Measurements from ENCODE around the gene IL4I1. TPM values are rescaled to one million over a fixed set of nuclear protein-coding genes. Genes with fewer than 3 reads are reported as not detected.

The IL4I1 gene
- total RNA-seq, 1 donor from 2014 or later = 0.81 TPM

DNA sequence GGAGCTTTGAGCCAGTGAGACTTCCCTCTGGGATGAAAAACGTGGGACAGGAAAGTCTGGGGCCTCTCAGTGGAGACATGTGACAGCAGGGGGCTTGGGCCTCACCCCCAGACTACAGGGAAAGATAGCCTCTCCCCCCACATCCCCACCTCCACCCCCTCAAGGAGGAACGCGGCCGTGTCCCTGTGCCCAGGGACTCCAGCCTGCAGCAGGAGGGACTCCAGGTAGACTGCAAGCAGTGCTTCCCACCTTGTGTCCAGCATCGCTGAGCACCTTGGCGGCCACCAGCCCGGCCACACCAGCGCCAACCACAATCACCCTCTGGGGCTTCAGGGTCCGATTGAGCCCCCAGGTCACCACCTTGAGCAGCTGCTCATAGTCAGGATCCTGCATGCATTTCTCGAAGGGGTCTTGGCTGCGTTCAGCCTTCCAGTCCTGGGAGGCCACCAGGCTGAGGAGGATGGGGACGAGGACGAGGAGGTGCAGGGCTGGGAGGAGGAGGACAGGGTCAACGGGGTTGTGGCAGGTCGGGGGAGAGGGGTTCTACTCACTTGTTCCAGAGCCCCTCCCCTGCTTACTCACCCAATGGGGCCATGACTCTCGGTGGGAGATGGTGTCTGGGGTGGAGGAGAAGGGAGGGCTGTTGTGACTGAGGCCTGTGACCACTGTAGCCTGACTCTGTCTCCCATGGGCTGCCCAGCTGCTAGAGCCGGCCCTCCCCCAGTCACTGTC lies 955 bp downstream of the IL4I1 start:
- no peak for DNase-seq (ENCODE audit: low spot score)

DNA sequence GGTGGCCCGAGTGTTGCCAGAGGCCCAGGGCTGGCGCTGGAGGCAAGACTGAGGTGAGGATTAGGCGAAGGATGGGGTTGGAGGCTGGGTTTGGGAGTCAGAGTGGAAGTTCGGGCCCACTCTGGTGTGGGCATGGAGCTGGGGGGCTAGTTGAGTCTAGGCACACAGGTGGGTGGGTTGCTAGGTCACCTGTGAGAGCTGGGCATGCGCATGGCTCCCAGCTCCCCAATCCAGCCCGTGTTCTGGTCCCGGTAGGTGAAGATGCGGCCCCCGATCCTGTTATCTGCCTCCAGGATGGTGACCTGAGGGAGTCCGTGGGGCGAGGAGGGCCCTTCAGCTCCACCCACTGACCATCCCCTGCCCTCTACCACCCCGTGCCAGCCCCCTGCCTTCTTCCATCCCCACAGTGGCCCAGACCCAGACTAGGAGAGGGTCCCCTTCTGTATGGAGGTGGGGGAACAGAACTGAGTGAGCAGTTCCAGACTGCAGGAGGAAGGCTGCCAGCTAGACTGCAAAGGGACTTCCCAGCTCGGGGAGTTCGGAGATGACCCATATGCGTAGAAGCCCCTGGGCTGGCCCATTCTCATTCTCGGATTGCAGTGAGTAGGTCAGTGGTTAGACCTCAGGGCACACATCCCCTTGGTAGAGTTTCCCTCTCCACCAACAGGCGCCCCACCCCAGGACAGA lies 1.7 kb downstream of the IL4I1 start:
- no peak for DNase-seq (ENCODE audit: low spot score)

DNA sequence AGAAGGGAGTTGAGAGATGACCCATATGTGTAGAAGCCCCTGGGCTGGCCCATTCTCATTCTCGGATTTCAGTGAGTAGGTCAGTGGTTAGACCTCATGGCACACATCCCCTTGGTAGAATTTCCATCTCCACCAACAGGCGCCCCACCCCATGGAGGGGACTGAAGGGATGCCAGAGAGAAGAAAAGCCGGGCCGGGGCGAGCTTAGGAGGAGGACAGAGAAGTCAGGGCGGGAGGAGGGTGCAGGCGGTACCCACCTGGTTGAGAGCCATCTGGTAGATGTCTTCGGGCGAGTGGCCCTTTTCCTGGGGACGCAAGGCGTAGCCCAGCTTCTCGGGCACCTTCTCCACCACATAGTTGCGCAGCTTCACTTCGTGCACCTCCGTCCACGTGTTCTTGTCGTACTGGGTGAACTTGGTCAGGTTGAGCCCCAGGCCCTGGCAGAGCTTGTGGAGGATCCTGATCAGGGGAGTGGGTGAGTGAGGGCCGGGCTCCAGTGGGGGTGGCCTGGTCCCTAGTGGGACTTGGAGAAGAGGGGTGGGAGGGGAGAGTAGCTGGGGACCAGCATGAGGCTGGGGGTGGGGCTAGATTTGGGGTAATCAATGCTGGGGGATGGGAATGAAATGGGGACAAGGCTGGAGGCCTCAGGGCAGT lies 2.5 kb downstream of the IL4I1 start:
- DNase-seq (ENCODE audit: low spot score) = no peak

DNA sequence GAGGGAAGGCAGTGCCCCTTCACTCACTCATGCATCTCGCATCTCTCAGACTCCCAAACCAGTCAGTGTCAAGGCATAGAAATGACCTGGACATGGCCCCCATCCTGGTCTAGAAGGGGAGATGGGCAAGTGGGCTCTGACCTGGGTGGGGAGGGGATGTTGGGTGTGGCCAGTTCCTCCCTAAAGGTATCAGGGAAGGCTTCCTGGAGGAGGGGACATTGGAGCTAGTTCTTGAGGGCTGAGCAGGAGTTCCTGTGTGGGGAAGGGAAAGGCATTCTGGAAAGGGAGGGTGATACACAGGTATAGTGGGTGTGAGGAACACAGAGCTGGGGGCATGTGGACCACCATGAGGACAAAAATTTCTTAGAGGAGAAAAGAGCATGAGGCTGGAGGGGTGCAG lies 4.0 kb downstream of the IL4I1 start:
- DNase-seq (ENCODE audit: low spot score) = no peak

DNA sequence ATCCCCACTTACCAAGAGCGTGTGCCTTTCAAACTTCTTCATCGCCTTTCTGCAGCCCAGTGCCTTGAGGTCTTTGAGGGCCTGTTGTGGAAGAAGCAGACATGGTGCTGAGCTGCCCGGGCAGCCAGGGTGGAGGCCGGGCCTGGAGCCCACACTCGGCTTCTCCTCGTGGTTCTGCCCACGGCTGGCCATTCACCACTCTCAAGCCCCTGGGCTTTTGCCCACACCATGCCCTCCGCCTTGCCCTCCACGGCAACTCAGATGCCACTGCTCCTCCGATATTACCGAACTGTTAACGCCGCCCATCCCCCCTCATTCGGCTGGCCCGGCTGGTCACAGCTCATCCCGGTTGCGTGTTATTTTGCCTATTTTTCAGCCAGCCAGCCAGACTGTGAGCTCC lies 5.3 kb downstream of the IL4I1 start:
- DNase-seq (ENCODE audit: low spot score) = no peak

DNA sequence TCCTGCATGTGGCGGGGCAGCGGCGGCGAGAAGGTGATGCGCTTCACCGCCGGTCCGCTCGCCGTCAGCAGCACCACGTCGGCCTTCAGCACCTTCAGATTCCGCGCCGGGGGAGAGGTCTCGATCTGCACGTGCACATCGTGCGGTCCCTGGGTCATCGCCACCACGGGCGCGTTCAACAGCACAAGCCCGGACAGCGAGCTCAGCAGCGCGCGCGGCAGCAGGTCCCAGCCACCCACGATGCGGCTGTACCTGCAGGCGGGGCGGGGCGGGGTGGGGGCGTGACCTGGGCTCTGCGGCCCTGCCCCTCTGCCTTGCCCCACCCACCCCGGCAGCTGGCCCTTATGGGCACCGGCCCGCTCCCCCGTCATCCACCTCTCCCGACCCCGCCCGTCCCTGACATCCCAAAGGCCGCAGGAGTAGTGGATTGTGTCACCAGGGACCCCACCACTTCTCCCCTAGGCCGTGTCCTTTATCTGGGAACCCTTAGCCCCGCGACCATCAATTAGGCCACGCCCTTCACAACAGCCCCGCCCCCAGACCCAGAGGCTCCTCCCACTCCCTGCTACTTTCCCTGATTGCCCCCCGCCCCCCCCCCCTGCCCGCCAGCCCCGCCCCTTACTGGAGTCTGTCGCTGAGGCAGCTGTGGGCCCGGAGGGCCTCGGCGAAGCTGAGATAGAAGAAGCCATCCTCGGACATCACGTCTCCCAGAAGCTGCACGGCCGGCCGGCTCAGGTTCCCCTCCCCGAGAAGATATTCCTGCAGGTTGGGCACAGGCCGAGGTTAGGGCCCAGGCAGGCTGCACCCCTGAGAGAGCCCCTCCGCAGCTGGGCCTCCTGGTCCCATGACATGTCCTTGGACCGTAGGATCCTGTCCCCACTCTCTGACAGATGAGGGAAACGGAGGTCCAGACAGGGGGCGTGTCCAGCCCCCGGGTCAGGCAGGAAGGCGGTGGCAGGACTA lies 6.1 kb downstream of the IL4I1 start:
- no peak for DNase-seq (ENCODE audit: low spot score)

DNA sequence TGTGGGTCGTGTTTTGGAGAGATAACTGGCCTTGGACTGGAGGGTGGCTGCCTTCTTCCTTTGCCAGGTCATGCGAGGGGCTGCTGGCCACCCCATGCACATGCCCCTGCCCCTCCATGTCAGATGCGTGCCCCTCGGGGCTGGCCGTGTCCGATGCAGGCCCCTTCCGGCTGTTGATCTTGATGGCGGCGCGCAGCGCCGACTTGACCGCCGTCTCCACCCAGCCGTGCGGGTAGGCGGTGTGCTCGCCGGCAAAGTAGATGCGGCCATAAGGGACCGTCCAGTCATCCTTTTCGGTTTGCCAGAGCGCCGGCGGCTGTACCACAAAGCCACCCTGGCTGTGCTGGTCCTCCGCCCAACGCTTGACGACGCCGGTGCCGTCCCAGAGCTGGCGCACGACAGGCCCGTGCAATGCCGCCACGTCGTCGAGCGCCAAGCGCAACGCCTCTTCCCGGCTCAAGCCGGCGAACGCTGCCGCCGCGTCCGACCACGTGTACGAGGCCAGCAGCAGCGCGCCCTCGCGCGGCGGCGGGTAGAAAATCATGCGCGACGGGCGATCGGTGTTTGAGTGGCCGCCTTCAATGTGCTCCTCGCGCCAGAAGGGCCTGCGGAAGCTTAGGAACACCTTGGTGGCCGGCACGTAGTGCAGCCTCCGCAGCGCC lies 6.9 kb downstream of the IL4I1 start:
- DNase-seq (ENCODE audit: low spot score) = peak; percentile 75

DNA sequence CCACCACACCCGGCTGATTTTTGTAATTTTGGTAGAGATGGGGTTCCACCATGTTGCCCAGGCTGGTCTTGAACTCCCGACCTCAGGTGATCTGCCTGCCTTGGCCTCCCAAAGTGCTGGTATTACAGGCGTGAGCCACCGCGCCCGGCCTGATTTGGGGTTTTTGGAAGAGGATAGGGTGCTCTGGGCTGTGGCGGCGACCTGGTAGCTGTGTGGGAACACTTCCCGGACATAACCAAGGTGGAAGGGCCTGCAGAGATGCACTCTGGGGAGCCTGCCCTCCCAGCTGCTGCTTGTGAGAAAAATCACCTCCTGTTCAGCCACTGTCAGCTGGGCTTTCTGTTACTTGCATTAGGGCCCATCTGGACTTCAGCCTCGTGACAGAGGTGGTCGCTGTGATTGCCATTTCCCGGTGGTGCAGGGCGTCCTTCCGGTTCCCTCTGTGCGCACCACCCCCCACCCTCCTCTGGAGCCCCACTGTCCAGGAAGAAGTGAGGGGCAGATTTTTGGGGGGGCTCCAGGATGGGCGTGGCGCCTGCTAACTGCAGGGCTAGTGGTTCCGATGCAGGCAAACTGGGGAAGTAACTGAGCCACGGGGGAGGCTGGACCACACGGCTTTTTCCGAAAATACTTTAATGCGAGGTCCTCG lies 7.5 kb downstream of the IL4I1 start:
- no peak for DNase-seq (ENCODE audit: low spot score)

DNA sequence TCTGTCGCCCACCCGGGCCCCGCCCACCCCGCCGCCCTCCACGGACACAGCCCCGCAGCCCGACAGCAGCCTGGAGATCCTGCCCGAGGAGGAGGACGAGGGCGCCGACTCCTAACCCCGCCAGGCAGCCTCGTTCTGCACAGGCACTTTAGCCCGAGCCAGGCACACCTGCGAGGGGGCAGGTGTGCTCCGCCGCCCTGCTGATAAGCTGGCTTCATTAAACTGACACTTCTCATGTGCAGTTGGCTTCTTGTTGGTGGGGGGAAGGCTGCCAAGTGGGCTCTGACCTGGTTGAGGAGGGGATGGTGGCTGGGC lies 8.2 kb downstream of the IL4I1 start:
- no peak for DNase-seq (ENCODE audit: low spot score)

DNA sequence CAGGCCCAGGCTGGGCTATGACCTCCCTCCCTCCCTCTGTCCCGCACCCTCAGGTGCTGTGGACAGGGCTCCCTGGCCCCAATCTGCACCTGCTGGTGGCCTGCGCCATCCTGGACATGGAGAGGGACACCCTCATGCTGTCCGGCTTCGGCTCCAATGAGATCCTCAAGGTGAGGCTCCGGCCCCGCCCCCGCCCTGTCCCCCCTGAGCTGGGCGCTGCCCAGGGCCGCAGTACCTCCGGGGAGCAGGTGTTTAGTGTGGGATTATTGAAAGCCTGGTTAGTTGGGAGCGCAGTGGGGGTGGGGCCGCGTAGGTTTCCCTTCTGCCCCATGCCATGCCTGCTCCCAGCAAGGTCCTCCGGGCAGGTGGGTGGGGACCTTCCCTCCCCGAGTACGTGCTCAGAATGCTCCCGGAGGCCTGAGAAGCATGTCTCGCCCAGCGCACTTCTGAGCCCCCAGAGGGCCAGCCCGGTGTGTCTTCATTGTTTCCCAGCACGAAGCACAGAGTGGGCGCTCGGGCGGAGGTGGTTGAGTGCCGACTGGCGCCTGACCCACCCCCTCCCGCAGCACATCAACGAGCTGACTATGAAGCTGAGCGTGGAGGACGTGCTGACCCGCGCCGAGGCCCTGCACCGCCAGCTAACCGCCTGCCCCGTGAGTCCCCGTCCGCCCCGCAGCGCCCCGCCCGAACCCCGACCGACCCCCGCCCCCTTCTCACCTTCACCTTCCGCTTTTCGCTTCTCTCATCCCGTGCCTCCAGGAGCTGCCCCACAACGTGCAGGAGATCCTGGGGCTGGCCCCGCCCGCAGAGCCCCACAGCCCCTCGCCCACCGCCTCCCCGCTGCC lies 8.8 kb downstream of the IL4I1 start:
- no peak for DNase-seq (ENCODE audit: low spot score)

DNA sequence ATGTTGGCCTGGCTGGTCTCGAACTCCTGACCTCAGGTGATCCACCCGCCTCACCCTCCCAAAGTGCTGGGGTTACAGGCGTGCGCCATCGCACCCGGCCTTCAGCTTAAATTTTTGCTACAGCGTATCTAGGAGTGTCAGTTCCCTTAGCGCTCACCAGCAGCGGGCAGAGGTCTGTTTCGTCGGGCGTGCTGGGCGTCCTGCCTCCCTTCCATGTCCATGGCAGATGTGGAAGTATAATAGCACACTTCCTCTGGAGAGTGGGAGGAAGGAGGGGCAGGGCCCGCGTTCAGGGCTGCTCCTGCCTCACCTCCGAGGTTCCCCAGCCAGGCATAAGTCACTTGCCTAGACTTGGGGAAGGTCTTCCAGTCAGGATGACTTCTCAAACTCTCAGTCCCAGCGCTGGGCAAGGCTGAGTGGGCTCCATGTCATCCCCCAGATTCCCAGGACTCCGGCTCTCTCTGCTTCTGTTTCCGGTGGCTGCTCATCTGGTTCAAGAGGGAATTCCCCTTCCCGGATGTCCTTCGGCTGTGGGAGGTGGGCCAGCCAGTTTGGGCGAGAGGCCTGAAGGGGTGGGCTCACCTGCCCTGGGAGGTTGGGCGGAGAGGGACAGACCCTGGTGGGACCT lies 9.5 kb downstream of the IL4I1 start:
- no peak for DNase-seq (ENCODE audit: low spot score)

DNA sequence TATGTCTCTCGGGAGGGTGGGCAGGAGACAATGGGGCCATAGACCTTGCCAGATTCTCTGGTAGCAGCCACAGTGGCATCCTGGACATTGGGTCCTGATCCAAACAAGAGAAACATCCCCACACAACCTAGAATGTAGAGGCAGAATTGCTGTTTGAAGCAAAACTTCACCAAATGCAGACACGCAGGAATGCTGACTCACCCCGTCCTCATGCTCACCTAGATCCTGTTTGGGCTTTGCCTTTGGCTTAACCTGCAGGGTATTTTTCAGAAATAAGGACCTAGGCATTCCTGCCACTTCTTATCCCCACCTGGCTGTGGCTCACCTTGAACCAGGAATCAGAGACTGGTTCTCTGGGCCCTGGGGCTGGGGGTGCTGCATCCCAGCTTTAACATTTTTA lies 11.9 kb downstream of the IL4I1 start:
- no peak for DNase-seq (ENCODE audit: low spot score)

DNA sequence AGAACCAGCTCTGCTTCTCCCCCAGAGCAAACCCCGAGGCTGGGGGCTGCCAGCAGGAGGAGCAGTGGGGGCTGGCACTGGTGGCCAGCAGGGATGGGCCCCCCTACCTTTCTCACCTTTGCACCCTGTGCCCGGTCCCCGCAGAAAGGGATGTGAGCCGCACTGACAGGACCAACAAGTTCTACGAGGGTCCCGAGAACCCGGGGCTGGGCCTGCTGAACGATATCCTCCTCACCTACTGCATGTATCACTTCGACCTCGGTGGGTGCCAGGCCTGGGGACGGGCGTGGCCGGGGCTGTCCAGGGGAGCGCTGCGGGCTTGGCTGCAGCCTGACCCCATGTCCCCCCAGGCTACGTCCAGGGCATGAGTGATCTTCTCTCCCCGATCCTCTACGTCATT lies 12.6 kb downstream of the IL4I1 start:
- no peak for DNase-seq (ENCODE audit: low spot score)

DNA sequence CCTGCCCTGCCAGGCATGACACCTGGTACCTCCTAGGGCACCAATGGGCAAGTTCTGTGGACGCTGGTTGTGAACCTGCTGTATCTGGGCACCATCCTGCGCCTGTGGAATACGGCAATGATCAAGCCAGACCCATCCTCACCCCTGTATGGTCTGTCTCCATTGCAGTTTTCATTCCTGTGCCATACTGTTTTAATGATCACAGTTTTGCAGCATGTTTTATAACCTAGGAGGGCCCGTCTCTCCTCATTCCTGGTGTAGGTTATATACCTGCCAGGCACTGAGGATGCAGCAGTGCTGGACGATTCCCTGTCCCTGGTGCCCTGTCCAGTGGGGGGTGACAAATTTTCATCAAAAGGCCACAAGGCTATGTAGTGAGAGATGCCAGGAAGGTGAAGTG lies 13.6 kb downstream of the IL4I1 start:
- DNase-seq (ENCODE audit: low spot score) = no peak

DNA sequence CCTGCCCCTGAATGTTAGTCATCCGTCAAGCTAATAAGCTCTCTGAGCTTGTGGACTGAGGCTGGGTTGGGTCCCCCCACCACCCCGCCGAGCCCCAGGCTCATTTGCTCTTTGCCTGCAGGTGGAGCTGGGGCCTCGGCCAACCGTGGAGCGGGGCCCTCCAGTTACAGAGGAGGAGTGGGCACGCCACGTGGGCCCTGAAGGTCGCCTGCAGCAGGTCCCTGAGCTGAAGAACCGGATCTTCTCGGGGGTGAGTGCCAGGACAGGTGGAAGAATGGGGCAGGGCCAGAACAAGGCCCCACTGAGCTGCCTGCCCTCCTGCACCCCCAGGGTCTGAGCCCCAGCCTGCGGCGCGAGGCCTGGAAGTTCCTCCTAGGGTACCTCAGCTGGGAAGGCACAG lies 14.0 kb downstream of the IL4I1 start:
- DNase-seq (ENCODE audit: low spot score) = no peak

DNA sequence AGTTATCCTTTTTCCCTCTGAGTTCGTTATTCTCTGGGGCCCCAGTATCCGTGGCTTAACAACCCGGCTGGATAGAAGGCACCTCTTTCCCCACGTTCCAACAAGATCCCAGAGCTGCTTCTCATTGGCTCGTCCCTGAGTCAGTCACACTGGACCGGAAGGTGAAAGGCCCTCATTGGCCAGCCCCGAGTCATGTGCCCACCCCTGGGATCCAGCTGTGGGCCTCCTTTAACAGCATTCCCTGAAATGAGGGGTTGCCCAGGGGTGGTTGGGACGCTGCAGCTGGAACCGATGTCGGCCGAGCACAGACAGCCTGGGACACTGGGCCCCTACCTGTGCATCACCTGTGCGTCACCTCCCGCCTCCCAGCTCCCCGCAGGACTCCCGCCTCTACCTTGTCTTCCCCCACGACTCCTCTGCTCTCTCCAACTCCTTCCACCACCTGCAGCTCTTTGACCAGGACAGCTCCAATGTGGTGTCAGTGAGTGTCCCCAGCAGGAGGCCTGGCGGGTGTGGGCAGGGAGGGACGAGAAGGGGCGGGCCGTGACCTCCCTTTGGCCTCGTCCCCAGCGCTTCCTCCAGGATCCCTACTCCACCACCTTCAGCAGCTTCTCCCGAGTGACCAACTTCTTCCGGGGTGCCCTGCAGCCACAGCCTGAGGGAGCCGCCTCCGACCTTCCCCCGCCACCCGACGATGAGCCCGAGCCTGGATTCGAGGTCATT lies 14.9 kb downstream of the IL4I1 start:
- DNase-seq (ENCODE audit: low spot score) = no peak

DNA sequence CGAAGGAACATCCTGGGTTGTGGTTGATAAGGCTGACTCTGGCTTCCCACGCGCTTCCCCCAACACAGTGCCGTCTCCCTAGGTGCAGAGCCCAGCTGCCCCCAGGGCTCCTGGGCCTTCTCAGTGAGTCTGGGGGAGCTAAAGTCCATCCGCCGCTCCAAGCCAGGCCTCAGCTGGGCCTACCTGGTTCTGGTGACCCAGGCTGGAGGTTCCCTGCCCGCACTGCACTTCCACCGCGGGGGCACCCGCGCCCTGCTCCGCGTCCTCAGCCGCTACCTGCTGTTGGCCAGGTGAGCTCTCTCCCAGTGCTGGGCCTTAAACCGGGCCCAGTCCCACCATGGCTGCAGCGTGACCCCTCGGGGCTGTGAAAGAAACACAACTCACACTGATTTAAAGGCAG lies 15.5 kb downstream of the IL4I1 start:
- DNase-seq (ENCODE audit: low spot score) = no peak

DNA sequence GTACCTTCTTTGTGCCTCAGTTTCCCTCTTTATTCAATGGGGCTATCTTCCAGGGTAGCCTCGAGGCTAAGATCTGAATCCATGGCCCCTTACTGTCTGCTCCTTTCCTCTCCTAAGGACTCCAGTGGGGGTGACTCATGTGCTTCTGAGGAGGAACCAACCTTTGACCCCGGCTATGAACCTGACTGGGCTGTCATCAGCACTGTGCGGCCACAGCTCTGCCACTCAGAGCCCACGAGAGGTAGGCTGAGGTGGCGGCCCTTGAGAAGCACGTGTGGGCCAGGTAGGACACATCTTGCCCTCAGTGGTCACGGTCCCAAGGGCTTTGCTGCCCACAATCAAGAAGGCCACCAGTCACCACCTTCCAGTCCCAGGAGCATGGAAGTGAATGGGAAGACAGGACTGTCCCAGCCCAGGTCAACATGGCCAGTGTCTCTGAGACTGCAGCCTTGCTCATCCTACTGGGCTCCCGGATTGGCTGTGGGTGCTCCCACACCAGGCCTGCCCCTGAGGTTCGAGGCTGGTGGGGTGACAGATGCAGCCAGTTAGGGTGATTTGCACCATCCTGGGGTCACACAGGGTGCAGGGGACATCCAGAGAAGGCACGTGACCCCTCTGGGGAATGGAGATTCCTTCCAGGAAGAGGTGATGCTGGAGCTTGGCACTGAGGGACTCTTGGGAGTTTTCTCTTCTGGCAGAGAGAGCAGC lies 16.4 kb downstream of the IL4I1 start:
- no peak for DNase-seq (ENCODE audit: low spot score)
